GM21360 (cell line): ENCODE results near the gene SOS1.

Source experiments
- ATAC-seq: cut with Tn5 transposase; IDR thresholded peaks from one replicate; pipeline ENCODE4 v1.9.1; 2021; ENCODE audit warnings: mild to moderate bottlenecking, moderate library complexity; ENCODE audit not compliant: unreplicated experiment

The SOS1 gene

DNA sequence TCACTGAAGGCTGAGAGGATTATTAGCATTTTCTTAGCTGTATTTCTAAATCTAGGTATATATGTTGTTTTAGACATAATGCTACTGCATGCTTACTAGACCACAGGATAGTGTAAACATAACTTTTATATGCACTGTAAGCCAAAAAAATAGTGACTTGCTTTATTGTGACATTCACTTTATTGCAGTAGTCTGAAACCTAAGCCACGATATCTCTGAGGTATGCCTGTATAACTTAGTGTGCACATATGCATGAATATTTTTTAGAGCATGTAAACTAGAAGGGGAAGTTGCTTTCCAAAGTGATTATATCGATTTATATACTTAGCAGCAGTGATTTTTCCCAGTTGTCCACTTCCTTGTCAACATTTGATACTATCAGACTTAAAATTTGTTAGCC lies 81.8 kb downstream of the SOS1 start:
- ATAC-seq: no peak

DNA sequence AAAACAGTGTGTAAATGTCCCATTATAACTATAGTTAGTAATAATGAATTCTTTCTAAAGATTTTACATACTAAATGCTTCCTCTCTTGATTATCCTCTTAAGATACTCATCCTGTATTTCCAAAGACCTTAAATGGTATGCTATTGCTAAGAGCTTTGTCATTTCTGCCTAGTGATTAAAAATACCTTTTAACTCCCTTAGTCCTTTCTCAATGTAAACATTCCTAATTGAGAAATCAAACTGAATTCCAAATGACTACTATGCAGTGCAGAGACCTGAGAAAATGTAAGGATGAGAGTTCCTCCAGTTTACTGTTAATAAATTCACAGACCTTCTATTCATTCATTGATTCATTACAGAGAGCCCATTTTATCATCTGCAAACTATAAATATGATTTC lies 86.9 kb downstream of the SOS1 start:
- ATAC-seq: no peak

DNA sequence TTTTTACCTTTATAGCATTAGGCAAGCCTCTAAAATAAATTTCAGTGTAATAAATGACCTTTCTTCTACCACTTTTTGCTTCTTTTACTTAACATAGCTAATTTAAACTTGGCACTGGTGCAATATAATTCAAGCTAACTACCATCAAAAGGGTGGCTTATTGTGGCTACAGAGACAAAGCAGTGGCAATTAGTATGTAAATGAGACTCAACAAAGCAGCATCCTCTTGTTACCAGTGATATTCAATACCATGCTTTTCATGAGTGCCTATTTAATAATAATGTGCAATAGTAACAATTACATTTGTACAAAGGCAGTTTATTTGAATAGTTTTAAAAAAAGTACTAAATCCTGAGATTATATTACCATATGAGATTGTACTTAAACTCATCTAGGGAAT lies 93.4 kb downstream of the SOS1 start:
- ATAC-seq: no peak

DNA sequence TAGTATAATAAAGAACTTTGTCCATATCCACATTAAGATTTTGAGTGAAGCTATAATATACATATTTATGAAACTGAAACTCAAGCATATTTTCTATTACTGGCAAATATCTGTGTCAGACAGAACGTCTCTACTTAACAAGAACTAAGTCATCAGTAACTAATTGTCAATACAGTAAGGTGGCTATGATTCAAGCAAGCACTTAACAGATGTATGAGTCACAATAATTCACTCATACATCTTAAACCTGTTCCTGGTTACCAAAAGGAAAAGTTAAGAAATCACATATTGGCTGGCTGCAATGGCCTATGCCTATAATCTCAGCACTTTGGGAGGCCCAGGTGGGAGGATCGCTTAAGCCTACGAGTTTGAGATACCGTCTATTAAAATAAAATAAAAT lies 96.0 kb downstream of the SOS1 start:
- no peak for ATAC-seq

DNA sequence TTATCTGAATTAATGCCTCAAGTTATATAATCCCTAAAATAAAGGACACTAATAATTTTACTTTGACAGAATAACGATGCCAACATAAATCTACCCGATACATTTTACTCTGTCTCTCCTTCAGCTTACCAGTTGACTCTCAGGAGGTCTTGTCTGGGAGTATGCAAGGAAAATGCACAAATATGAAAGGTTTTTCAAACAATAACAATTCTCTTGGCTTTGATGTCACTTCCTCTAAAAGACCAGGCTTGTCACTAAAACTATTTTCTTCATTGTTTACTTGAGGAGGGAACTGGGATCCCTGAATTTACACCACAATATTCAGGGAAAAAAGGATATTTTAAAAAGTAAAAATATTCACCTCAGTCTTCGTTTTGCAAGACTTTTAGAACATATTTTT lies 97.2 kb downstream of the SOS1 start:
- ATAC-seq: no peak

DNA sequence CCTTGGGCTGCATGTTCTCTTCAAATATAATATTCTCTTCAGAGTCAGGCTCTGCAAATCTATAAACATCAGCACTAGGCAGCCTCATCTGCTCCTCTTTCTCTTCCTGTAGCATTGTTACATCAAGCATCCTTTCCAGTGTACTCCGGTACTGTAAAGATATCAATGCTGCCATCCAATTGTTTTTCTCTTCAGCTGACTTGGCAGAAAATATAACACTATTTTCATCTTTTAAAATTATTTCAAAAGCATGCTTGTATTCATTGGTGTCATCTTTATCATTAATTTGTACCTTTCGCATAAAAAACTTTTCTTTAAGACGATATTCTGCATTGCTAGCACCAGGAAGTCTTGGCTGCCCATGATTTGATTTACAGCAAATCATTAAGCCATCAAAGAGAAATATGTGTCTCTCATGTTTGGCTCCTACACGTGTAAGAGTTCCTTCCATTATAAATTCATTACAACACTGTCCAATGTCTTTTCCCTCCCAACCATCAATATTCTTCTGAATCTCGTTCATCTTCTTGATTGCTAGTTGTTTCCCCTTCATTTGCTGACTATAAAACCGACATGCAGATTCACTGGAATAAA lies 98.1 kb downstream of the SOS1 start:
- ATAC-seq: no peak

DNA sequence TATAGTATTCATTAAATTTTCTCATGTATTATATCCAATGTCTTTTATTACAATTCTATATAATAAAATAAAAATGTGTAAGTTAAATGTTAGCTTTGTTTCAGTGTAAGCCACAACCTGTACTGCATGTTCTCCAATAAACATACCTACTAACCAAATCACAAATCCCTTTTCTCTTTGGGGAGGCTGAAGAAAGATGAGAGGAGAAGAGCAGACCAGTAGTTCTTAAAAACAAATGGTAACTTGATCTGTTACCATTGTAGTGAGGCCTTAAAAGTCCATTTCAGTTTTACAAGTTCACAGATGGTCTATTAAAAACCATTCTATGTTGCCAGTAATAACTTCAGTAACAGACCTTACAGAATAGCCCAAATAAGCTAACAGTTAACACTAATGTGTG lies 100.5 kb downstream of the SOS1 start:
- no peak for ATAC-seq

DNA sequence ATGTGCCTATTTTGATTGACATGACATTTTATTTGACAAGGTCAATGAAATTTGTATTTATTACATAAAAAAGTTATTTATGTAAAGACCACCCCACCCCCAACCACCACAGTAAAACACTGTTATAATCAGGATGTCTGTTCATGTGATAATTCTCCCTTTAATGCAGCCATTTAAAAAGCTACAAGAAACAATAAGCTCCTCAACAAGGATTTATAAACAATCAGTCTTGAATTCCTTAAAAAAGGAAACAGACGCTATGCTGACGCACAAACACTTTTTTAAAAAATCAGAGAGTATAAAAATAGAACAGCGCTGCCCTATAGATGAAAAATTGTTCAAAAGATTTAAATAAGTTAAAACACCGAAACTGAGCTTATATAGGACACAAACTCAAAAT lies 102.2 kb downstream of the SOS1 start:
- ATAC-seq: no peak

DNA sequence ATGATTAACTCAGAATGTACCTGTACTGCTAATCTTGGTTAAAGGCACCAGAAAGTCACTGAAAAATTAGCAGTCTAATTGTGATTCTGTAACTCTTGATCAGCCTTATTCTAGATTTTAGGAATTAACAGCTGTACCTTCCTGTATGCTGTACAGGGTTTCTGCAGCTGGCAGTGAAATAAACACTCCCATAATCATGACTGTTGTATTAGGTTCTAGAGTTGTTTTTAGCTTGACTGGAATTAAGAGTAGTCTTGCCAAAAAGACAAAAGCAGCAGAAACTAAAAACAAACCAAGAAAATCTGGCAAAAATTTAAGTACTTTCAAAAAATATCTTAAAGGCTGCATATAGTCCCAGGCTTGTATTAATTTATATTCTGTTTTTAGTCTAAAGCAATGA lies 103.5 kb downstream of the SOS1 start:
- no peak for ATAC-seq

DNA sequence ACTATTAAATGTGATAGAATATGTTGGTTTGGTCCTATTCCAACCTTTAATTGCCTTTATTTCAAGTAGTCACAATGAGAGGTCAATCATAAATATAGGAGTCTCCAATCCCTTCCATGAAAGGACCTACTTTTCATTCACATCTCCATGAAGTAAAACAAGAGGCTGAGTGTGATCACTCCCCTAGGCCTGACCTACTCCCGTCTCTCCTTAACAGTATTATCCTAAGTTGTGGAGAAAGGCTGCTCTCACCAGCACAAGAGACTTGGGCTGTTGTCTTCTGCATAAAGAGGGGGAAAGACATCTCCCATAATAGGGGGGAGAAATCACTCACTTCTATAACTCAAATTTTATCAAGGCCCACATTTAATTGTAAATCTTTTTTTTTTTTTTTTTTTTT lies 105.4 kb downstream of the SOS1 start:
- ATAC-seq: no peak

DNA sequence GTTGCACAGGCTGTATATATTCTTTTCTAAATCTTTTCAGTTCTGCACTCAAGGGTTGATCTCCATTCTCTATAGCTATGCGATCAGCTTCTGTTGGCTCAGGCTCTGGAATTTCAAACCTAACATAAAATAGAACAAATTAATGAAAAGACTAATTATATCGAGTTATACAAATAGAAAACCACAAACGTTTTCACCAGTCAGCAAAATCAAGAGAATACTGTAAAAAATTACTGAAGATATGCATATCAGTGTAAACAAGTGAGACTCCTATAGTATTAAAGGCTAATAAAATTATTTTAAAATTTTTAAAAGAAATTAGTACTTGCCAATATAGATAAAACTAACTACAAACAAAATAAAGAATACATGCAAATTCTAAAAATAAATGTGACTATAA lies 107.0 kb downstream of the SOS1 start:
- no peak for ATAC-seq

DNA sequence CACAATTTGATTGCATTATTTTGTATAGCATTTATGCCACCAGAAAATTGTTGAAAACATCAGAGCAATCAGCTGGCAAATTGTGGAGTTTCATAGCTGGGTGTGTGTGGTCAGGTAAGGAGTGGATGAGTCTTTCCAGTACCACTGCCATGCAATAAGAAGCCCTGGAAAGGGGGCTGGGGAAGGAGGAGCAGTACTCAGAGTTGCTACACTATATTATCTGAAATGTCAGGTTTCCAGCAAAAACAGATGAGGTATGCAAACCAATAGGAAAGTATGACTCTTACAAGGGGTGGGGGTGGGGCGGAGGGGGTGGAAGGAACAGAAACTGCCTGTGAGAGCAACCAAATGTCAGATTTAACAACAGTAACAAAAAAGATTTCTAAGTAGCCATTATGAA lies 112.2 kb downstream of the SOS1 start:
- no peak for ATAC-seq

DNA sequence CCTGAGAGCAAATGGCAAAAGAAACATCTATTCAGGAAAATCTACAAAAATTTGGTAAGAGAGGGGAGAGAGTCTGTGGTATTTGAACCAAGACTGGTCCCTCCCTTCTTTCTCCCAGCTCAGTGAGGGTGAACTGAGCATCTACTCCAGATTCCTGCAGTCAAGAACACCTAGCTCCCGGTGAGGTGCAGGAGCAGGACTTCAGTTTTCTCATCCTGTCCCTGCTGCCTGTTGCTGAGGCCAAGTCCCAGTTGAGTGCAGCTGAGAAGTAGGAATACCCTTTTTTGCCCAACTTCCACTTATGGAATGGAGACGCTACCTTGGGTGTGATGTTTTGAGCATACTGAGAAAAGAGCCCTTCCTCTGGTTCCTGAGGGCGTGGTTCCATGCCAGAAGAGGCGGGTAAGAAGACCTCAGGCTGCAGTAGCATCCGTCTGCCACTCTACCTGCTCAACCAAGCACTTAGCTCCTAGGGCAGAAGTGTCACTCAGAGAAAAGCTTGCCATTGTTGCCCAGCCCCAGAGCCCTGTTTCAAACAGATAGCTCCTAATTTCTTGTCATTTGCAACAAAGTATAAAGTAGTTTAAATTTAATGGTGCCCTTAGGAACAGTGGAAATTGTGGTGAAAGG lies 112.9 kb downstream of the SOS1 start:
- ATAC-seq: no peak

DNA sequence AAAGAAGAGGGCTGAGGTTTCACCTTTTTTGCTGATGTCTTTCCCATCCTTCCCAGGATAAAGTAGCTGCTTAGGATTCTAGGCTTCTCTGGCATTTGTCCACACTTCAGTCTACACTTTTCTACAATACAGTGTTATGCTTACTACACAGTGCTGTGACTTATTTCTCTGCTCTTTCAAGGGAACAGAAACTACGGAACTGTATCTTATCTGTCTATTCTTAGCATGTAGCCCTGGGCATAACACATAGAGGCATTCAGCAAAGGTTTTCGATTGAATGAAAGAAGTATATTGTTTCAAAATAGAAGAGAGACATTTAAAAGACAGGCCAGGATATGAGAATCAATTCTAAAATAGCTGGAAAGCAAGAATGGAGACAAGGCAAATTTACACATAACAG lies 120.3 kb downstream of the SOS1 start:
- ATAC-seq: no peak

DNA sequence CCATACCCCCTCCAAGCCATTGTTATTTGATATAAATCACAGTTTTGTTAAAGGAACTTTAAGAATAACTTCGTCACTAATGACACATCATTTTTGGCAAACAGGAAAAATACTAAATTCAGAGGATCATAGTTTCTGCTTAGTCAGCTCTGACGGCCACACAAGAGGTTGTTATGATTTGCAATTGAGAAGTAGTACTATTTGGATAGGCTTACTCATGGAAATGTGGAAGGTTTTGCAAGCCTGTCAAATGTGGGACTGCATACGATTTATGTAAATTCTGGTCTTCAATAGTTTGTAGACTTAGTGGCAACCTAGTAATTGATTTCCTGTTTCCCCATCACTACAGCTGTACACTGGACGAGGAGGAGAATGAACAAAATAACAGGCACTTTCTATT lies 123.1 kb downstream of the SOS1 start:
- no peak for ATAC-seq

DNA sequence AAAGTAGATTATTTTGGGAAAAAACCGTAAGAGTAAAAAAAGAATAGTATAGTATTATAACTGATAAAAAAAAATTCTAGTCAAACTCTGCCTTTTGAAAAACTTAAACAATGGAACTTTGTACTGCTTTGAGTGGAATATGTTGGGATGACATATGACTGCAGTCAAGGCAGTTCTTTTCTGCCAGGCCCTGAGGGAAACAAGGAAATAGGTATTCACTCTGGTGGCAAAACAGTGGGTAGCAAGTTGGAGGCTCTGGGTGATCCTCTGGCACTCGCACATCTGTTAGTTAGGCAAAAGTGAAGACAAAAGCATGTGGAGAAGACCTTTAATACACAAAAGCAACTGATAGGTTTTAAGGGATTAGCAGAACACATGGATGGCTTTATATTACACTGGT lies 129.0 kb downstream of the SOS1 start:
- no peak for ATAC-seq

DNA sequence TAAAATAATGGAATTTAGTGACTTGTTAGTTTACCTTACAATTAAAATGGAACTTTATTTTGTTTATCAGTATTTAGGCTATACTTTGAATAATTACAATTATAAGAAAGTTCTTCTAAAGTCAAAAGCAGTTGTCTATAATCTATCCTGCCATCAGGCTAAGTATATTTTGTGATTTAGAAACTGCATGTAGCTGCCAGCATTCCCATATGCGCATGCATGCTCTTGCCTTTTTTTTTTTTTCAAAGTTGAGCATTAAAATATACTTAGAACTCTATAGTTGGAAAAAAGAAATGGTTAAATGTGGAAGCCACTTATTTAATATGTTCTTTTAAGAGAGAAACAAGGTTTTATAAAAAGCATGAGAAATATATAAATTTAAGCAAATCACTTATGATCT lies 132.1 kb downstream of the SOS1 start:
- ATAC-seq: no peak

DNA sequence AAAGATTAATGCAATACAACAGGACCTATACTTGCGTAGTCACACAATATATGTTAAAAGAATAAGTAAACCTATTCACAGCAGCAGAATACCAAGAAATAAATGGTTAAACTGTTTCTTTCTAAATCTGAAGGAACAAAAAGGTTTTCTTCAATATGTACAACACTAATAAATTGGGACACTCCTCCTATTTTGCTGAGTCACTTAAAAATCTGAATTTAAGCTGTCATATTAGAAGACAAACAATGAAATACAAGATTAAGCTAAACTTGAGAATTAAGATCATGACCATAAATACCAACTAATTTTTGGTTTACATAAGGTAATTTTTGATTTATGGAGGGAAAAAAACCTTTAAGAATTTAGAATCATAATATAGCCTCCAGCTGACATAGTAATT lies 138.4 kb downstream of the SOS1 start:
- ATAC-seq: no peak

DNA sequence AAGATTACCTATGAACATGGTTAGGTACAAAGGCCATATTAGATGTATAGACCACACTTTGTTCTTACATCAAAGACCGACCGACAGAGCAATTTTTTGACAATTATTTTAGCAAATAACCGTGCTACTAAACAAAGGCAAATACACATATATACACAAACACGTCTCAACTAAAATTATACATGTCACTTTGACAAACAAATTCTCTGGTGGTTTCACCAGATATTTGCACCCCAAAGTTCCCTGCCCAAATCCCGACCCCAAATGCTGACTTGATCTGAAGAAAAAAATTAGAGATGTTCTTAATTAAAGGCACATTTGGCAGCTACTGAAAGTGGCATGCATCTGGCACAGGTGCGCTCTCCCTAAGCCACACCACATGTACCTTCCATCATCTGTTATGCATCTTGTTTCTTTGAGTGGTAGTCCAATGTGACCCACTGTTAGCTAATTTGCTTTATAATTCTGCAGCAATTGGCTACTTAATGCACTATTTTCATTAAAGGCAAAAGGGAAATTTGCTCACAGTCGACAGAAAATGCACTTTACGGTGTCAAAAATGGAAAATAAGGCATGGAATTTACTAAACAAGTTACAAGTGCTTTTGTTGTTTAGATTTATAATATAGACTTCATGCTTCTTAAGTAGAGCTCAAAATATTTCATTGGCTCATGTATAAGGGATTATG lies 139.0 kb downstream of the SOS1 start:
- no peak for ATAC-seq

DNA sequence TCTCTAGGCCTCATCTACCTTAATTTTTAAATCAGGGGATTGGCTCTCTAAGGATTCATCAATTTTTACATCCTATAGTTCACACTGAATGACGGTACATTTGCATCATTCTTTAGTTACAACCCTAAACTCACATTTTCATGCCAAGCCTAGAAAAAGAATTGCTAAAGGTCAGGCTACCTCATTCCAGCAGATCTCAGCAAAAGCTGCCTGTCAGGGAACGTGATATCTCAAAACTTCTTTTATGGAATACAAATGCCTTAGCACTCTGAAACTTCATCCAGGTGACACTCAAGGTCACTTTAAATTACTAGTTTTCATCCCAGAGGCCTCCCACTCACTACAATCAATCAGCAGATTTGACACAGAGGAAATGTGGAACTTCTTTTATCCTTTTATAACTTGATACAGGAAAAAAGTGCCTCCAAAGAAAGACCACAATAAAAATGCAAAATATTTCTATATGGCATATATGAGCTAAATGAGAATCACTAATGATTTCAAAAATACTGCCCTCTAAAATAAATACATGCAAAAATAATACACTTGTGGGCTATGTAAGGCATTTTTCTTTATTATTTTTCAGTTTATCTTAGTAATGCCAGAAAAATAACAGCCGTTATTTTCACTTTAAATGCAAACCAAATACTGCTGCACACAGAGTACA lies 139.7 kb downstream of the SOS1 start:
- ATAC-seq: no peak

DNA sequence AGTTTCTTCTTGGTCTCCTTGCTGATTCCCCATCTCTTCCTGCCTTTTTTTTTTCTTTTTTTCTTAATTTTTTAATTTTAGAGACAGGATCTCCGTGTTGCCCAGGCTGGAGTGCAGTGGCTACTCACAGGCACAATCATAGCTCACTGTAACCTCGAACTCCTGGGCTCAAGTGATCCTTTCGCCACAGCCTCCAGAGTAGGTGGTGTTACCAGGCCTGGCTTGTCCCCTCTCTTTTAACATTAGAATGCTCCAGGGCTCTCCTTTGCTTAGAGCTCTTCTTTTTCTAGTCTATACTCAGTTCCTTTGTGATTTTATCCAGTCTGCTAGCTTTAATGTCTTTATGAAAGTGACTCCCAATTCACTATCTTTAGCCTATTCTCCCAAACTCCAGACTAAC lies 141.9 kb downstream of the SOS1 start:
- no peak for ATAC-seq

DNA sequence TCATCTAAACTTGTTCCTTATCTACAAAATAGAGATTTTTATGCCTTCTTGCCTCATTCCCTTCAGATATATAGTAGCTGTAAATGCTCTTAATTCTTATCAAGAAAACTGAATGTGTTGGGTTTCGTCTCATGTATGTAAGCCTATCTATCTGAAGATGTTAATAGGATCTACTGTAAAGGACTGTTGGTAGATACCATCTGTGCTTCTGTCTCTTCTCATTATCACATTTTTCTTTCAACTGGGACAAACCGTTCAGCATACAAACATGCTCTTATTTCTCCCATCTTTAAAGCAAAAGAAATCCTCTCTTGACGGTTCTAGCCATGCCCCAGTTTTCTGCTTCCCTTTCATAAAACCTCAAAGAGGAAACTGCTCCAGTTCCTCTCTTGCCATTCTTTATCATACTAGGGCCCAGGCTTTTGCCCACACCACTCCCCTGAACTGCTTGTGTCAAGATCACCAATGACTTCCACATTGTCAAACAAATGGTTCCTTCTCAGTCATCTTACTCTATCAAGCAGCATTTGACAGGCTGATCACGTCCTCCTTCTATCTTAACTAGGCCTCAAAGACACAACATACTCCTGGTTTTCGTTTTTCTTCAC lies 142.5 kb downstream of the SOS1 start:
- no peak for ATAC-seq
